GM20000 (cell line): ENCODE data around the gene FAM240A.

ENCODE experiments used
- DNase-seq: peaks from one replicate; pipeline ENCODE4 v3.0.0; 2012; ENCODE audit warnings: low spot score
- CTCF ChIP-seq: IDR thresholded peaks from 2 replicates; pipeline ENCODE4 v1.5.1; 2012; ENCODE audit warnings: mild to moderate bottlenecking, control low read depth; ENCODE audit errors: extremely low read depth, missing control alignments

FAM240A gene

GRCh38 chr3:46669191-46669999 is 57.1 kb downstream of the FAM240A start:
- DNase-seq, result no peak
- TF ChIP-seq CTCF, result no peak

DNA sequence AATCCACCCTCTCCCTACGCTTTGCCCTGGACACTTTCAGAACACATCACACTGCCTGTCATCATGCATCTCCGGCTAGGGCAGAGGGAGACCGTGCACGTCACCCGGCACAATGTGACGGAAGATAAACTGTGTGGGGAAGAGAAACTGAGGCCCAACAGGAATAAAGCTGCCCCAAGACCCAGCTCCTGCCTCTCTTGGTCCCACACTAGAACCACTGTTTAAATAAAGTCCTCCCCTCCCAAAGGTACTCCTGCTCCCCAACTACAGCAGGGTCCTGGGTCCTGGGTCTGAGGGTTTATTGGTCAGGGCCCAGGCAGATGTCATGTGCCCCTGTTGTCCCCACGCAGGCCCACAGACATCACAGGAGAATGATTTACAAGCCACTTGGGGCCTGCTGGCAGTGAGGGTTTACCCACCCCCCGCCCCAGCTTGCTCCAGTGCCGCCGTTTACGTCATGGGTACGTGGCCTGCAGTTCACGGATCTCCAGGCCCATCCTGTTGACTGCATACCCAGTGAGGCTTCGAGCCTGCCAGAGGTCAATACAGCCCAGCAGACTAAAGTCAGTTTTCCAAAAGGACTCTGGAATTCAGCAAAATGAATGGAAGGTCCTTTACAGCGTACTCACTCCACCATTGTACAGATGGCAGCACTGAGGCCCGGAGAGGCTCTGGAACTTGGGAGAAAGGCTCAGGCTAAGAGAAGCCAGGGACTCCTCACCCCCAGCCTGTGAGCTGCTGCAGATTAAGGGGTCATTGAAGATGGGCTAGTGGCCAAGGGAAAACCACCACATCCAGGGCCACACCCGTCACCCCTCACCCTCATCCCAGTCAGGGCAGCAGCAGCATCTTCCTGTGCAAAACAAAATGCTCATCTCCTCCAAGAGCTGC is 57.9 kb downstream of the FAM240A start:
- no peak for DNase-seq

DNA sequence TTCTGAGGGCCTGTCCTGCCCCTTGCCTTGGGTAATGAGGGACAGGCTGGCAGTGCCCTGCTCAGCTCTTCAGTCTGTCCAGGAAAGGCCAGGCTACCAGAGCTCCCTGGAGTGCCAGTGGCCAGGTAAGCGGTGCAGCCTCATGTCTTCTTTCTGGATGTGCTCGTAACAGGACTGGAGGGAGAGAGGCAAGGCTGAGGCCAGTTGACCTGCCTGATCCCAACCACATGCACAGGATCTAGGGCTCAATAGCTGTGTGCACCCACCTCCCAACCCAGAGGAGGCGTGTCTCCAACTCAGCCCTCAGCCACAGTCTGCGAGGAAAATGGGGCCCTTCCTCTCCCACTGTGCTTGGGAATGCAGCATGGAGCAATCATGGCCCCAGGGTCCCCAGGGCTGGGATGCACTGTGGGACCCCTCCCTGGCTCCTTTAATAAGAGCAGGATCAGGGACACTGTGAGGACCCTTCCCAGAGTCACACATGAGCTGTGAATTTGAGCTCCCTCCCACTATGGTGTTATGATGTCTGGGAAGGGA is 58.6 kb downstream of the FAM240A start:
- no peak for DNase-seq
- TF ChIP-seq CTCF, result no peak

More for the DNA sequence above, 57.9 kb downstream of the FAM240A start:
- no peak for TF ChIP-seq CTCF

GRCh38 chr3:46671541-46672348 is 59.4 kb downstream of the FAM240A start:
- no peak for TF ChIP-seq CTCF
- DNase-seq, result no peak

- DNase-seq, result no peak
- TF ChIP-seq CTCF, result no peak
Observed at GRCh38 chr3:46672349-46672695, 60.0 kb downstream of the FAM240A start.

- no peak for TF ChIP-seq CTCF
- DNase-seq, result no peak
Observed at GRCh38 chr3:46673151-46674030, 61.1 kb downstream of the FAM240A start.
